ENCODE data around the gene UGT1A7.

The UGT1A7 gene

DNA sequence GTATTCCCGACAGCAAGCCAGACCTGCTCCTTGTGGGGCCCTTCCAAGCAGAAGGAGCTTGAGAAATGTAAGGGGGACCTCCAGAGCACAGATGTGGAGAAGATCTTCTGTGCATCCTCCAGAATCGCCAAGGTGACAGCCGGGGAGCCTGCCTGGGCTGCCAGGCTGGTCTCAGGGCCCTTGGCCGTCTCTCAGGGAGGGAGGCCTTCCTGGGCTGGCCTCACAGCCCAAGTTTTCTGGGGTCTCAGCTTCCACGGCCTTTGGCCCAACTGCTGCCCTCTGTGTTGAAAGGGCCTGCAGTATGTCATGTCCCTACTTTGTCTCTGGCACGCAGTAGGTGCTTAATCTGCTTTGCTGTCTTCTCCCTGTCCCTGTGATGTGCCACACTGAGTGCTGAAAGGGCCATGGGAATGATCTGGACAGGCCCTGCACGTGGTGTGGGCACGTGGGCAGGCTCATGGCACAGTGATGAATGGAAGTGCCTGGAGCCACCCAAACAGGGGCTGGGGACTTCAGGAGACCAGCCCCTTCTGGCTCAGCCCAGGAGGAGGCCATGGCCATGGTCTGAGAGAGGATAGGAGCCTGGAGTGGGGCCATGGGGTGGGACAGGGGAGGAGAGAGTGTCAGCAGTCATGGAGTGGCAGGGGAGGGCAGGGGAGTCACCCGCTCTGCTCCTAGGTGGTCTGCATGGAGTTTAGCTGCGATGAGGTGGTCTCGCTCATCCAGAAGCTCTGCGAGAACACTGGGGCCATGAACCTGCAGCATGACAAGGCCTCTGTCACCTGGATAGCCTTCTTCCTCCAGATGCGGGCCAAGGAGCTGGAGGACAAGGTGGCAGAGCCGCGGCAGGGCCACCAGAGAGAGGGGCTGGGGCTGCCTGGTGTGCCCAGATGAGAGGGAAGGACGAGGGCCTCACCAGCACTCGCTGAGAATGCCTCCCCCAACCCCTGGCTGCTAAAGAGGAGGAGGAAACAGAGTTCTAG is 137.2 kb downstream of the UGT1A7 start:
- TF ChIP-seq, protein P1, sequence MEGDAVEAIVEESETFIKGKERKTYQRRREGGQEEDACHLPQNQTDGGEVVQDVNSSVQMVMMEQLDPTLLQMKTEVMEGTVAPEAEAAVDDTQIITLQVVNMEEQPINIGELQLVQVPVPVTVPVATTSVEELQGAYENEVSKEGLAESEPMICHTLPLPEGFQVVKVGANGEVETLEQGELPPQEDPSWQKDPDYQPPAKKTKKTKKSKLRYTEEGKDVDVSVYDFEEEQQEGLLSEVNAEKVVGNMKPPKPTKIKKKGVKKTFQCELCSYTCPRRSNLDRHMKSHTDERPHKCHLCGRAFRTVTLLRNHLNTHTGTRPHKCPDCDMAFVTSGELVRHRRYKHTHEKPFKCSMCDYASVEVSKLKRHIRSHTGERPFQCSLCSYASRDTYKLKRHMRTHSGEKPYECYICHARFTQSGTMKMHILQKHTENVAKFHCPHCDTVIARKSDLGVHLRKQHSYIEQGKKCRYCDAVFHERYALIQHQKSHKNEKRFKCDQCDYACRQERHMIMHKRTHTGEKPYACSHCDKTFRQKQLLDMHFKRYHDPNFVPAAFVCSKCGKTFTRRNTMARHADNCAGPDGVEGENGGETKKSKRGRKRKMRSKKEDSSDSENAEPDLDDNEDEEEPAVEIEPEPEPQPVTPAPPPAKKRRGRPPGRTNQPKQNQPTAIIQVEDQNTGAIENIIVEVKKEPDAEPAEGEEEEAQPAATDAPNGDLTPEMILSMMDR (conservative IDR thresholded peaks at IDR 0.05) = no peak
- H3K27ac ChIP-seq = no peak overlapping the region

DNA sequence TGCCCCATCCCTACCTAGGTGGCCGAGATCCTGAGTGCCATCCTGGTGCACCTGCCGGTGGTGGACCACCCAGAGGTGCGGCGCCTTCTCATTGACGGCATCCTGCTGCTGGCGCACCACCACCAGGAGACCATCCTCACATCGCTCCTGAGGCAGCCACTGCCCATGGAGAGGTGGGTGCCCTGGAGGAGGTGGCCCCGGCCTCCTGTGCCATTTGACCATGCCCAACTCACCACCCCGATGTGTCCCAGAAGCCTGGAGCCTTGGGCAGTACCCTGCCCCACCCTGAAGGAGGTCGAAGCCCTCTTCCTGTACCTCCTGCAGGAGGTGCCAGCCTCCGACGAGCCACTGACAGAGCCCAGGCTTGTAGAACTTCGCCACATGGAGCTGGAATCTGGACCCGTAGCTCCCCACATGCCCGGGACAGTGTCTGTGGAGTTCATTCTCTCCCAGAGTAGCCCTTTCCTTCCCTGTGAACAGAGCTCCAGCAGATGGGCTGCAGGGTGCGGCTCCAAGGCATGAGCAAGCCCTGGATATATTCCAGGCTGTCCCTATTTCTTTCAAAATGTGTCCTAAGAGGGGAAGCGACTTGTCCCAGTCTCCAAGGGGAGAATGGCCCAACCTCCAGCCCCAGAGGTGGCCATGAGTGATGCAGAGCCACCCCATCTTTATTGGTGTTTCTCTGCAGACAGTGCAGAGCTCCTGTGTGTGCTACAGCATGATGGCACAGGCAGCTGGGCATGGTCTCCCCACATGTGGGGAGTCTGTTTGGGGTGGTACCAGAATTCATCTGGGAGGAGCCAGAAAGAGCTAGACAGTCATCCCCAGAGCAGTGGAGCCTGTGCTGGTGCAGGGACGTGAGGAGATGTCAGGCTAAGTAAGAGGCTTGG is 138.4 kb downstream of the UGT1A7 start:
- TF ChIP-seq, protein P1 (conservative IDR thresholded peaks at IDR 0.05) = no peak
- no peak overlapping the region for H3K27ac ChIP-seq

DNA sequence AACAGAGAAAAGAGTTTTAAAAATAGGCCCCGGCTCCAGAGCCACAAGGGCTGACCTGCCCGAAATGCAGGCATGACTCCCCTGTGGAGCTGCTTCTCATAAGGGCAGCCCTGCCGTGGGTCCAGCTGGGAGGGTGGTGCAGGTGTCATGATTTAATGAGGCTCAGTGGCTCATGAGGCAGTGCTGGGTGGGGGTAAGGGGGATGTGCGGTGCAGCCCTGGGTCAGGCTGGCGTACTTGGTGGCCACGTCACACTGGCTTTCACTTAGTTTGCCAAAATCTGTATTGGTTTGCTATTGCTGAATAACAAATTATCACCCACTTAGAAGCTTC is 139.0 kb downstream of the UGT1A7 start:
- TF ChIP-seq, protein P1 (conservative IDR thresholded peaks at IDR 0.05) = no peak
- H3K27ac ChIP-seq = no peak overlapping the region

DNA sequence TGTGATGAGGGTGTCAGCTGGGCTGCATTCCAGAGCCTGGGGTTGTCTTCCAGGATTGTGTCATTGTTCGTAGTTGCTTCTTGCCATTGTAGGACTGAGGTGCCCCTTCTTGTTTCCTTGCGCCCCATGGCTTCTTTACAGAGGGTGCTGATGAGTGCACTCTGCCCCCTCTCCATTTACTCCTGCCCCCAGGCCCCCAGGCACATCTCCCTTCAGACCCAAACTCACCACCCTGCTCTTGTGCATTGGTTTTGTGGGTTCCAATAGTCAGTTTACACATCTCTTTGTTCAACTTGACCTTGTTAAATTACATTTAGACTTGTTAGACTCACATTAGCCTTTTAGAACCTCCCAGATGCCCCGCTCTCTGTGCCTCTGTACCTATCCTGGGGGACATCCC is 139.5 kb downstream of the UGT1A7 start:
- no peak overlapping the region for H3K27ac ChIP-seq
- TF ChIP-seq, protein P1 (conservative IDR thresholded peaks at IDR 0.05) = no peak

DNA sequence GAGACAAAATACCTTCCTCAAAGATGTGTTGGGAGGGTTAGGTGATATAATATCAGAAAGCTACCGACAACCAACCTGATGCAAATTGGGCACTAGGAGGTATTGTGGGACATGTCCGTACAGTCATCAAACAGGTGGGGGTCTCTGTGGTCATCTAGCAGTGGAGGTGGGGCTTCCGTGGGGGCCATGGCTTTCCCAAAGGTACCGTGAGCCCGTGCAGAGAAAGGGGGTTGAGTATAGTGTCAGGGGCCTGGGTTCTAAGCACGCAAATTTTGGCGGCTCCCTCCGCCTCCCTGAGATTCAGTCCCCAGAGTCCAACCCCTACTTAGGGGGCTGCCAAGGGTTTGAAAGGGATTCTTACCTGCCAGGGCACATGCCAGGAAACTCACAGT is 140.0 kb downstream of the UGT1A7 start:
- H3K27ac ChIP-seq = no peak overlapping the region
- TF ChIP-seq, protein P1 (conservative IDR thresholded peaks at IDR 0.05) = no peak

DNA sequence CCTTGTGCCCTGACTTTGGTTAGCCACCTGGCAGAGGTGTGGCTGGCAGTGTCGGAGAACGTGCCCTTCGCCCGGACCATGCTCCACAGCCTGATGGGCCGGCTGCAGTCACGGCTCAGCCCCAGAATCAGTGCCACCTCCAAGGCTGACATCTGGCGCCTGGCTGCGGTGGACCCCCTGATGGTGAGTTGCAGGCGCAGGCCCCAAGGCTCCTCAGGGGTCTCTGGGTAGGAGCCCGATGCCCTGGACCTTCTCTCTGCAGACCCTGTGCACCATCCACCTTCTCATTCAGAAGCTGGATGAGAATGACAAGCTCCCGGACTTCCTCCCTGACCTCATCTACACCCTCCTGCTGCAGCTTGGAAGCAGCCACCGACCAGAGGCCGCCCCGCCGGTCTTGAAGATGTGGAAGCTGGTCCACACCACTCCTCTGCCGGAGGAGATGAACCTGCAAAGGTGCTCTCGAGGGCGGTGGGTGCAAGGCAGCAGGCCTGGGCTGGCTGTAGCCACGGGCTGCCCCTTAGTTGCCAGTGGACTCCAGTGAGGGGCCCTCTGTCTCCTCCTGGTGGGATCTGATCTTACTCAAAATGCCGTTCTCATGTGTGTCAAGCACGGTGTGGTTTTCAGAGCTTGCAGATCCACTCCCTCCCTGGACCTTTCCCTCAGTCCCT is 140.5 kb downstream of the UGT1A7 start:
- TF ChIP-seq, protein P1 (conservative IDR thresholded peaks at IDR 0.05) = no peak
- no peak overlapping the region for H3K27ac ChIP-seq

Data from VCaP (cell line).